K562 (cell line): ENCODE data around the gene WNT11. TPM values are rescaled to one million over a fixed set of nuclear protein-coding genes. Genes with fewer than 3 reads are reported as not detected.

Experiments
- ATAC-seq: fragments of 200-7000 bp; cut with Tn5 transposase; 3 replicates; pipeline ENCODE4 v1.9.1; 2020; ENCODE audit warnings: moderate library complexity
- BruUV-seq: library from RNA; stranded (reverse); fragments of 400-500 nt; replicated peaks from 2 replicates; lab custom pipeline; 2021; lab: Mats Ljungman, UMichigan
- CTCF ChIA-PET: fragments of 300-600 bp; formaldehyde crosslinking; extraction: SDS; loops from one replicate; lab custom pipeline; 2021; ENCODE audit warnings: low intra/inter-chr PET ratio; lab: Yijun Ruan, JAX
- POLR2A ChIA-PET: fragments of 300-600, 350-650 bp; sonication (Branson Sonifier 250); formaldehyde crosslinking; extraction: SDS; loops from one replicate; lab custom pipeline; 2021; ENCODE audit warnings: antibody characterized with exemption, inconsistent platforms; lab: Yijun Ruan, JAX
- DNase-seq, 4 experiments: peaks; one replicate each; pipeline versions ENCODE4 v3.0.0 to v3.0.0-alpha.2; 2011 to 2018; ENCODE audit warnings: low spot score in 3 of 4, mixed read lengths in 3 of 4; ENCODE audit errors: extremely low read depth in 1 of 4
- FAIRE-seq: peaks from 2 replicates; lab custom pipeline; 2011; peaks lifted over from hg19 to GRCh38; lab: Jason Lieb, UNC
- H2AFZ ChIP-seq: 2 replicates; pipeline ENCODE4 v1.6.0; 2011; ENCODE audit warnings: low read depth, low read length, control low read depth, inconsistent platforms
- H3K27ac ChIP-seq: fragments of 200-600 bp; 3 replicates; pipeline ENCODE4 v1.8.0; 2011; ENCODE audit warnings: low read depth, mild to moderate bottlenecking, control low read depth, inconsistent platforms, low read length, moderate library complexity, mixed read lengths; ENCODE audit errors: extremely low read depth
- H3K27me3 ChIP-seq, 2 experiments: fragments of 300-600 bp in 1 of 2; 2 replicates in 1 of 2; 3 replicates in 1 of 2; pipeline versions ENCODE4 v1.6.0 to v1.8.0; 2011; ENCODE audit warnings: inconsistent platforms in 2 of 2, low read length in 2 of 2, mild to moderate bottlenecking in 1 of 2, mixed read lengths in 1 of 2, moderate library complexity in 1 of 2; ENCODE audit not compliant: control insufficient read depth in 2 of 2, insufficient read depth in 2 of 2
- H3K36me3 ChIP-seq: fragments of 300-600 bp; 3 replicates; pipeline ENCODE4 v1.8.0; 2011; ENCODE audit warnings: mild to moderate bottlenecking, low read length, inconsistent platforms; ENCODE audit not compliant: control insufficient read depth, insufficient read depth
- H3K4me1 ChIP-seq, 2 experiments: fragments of 200-600 bp in 1 of 2; replicated peaks in 1 of 2; 2 replicates in 1 of 2; 3 replicates in 1 of 2; pipeline versions ENCODE4 v1.5.1 to v1.8.0; 2011; ENCODE audit warnings: inconsistent platforms in 2 of 2, low read length in 2 of 2, mild to moderate bottlenecking in 1 of 2, mixed read lengths in 1 of 2, moderate library complexity in 1 of 2; ENCODE audit not compliant: control insufficient read depth in 2 of 2, insufficient read depth in 2 of 2
- H3K4me2 ChIP-seq: 2 replicates; pipeline ENCODE4 v1.6.1; 2011; ENCODE audit warnings: low read length, control low read depth, inconsistent platforms, mixed read lengths; ENCODE audit not compliant: insufficient read depth
- H3K4me3 ChIP-seq: fragments of 200-600 bp; sonication (generic), shearing (Covaris generic); 2 replicates; pipeline ENCODE4 v1.5.1; 2016; ENCODE audit warnings: control low read depth, inconsistent platforms
- H3K79me2 ChIP-seq: fragments of 200-600 bp; 3 replicates; pipeline ENCODE4 v1.8.0; 2011; ENCODE audit warnings: low read length, inconsistent platforms; ENCODE audit not compliant: control insufficient read depth, insufficient read depth
- H3K9ac ChIP-seq, 2 experiments: 2 replicates each; pipeline versions ENCODE4 v1.6.0 to v1.6.1; 2011; ENCODE audit warnings: low read depth in 2 of 2, low read length in 2 of 2, control low read depth in 1 of 2, inconsistent platforms in 1 of 2, mild to moderate bottlenecking in 1 of 2, mixed read lengths in 1 of 2; ENCODE audit not compliant: insufficient read depth in 1 of 2
- H3K9me1 ChIP-seq: one replicate; pipeline ENCODE4 v1.6.0; 2011; ENCODE audit warnings: inconsistent platforms, mild to moderate bottlenecking, low read length, moderate library complexity; ENCODE audit not compliant: control insufficient read depth, insufficient read depth
- H3K9me3 ChIP-seq: replicated peaks from 2 replicates; pipeline ENCODE4 v1.5.1; 2011; ENCODE audit warnings: low read depth, low read length, inconsistent platforms; ENCODE audit not compliant: control insufficient read depth, insufficient read depth
- H4K20me1 ChIP-seq: replicated peaks from 2 replicates; pipeline ENCODE4 v1.6.1; 2011; ENCODE audit warnings: low read length, inconsistent platforms, mixed read lengths; ENCODE audit not compliant: control insufficient read depth, insufficient read depth
- ILF3 ChIP-seq: fragments of 450-650 bp; IDR thresholded peaks from 2 replicates; pipeline ENCODE4 v1.6.1; 2018; ENCODE audit warnings: antibody characterized with exemption, mild to moderate bottlenecking, moderate library complexity, borderline replicate concordance
- RBM25 ChIP-seq: fragments of 200-400 bp; formaldehyde crosslinking; IDR thresholded peaks from 2 replicates; pipeline ENCODE4 v1.6.1; 2018; ENCODE audit warnings: low read length, low read depth, moderate library complexity; ENCODE audit not compliant: severe bottlenecking
- SMC3 ChIP-seq: conservative IDR thresholded peaks from 2 replicates; pipeline ENCODE4 v1.6.1; 2011; ENCODE audit warnings: low read depth, low read length, improper control_type of control experiment; ENCODE audit not compliant: insufficient read depth
- ZNF146 ChIP-seq: IDR thresholded peaks from one replicate; pipeline ENCODE4 v1.6.1; 2018; ENCODE audit warnings: missing compliant biosample characterization; ENCODE audit not compliant: unreplicated experiment
- WGBS: fragments of 100-300 bp; shearing (Covaris generic); methylation state at CpG from one replicate; pipeline ENCODE4 v1.1.6; 2016; ENCODE audit warnings: low coverage, mixed read lengths; ENCODE audit not compliant: insufficient coverage; ENCODE audit errors: missing lambda C conversion rate; 5-methylcytosine and 5-hydroxymethylcytosine counted together
- in situ Hi-C: fragments of 300-500 bp; cut with MboI; formaldehyde crosslinking; loops from 4 replicates; pipeline ENCODE4 v1.15.0; 2018; ENCODE audit warnings: inconsistent platforms, mixed read lengths
- intact Hi-C: fragments of 100-400 bp; cut with micrococcal nuclease; formaldehyde crosslinking; loops from 2 replicates; pipeline ENCODE4 v1.14.2; 2022
- polyA plus RNA-seq, 8 experiments: library from polyadenylated mRNA; depleted of rRNA in 4 of 8; stranded (reverse) in 5 of 8; unstranded in 3 of 8; fragments of >200 nt; fragmentation: Nextera tagmentation in 2 of 8; fragmentation: Illumina TruSeq in 1 of 8; extraction: Ambion mirVana in 2 of 8; extraction: Trizol in 1 of 8; gene quantifications; 2 replicates each; pipeline versions ENCODE4 v1.2.1 to v1.2.3, GENCODE V29; 2011 to 2014; ENCODE audit warnings: inconsistent platforms in 1 of 8, missing spikeins in 1 of 8
- total RNA-seq, 7 experiments: library from RNA; depleted of rRNA in 6 of 7; stranded (reverse); fragments of >200 nt in 6 of 7; fragmentation: Illumina TruSeq in 2 of 7; extraction: Trizol in 2 of 7; gene quantifications; 2 replicates each; pipeline versions ENCODE4 v1.2.1 to v1.2.3, GENCODE V29; 2011 to 2021; ENCODE audit warnings: low replicate concordance in 1 of 7
- TF ChIP-seq, protein P1 (sequence below): fragments of 200-800 bp; sonication (Bioruptor generic); IDR thresholded peaks from 2 replicates; pipeline ENCODE4 v1.6.1; 2016; ENCODE audit warnings: missing genetic modification characterization, missing compliant biosample characterization

Gene WNT11
- total and polyA plus RNA-seq, 9 of the 15 experiments (the other 6 are each of a cell fraction or from before 2014, with no cell fraction given): 0.03 to 0.20 (median 0.09) TPM; not detected in 4

- FAIRE-seq: no peak
These were observed 15.1 kb upstream of the WNT11 start for GRCh38 chr11:76221365-76221764.

More at GRCh38 chr11:76221365-76221764, 15.1 kb upstream of the WNT11 start:
- Histone ChIP-seq H3K27me3 (no peaks in the 10 kb centered on the region), H3K9ac (no peak overlapping the region), H4K20me1 (no peaks in the 10 kb centered on the region), H2AFZ (no peak overlapping the region), H3K27ac (no peak overlapping the region), H3K9me1 (no peaks in the 10 kb centered on the region), H3K36me3 (no peaks in the 10 kb centered on the region), H3K4me1 (peaks cover 0 to 19% of the 10 kb centered on the region in 2 experiments; a peak in 2 of 5 replicates), H3K79me2 (no peaks in the 10 kb centered on the region), H3K4me2 (no peak overlapping the region), H3K9me3 (no peaks in the 10 kb centered on the region), H3K4me3 (no peak overlapping the region)
- 13% methylated on average over 3 of the region's 3 CpGs for WGBS
- TF ChIP-seq RBM25: peak; percentile 8
- TF ChIP-seq ILF3: no peak
- TF ChIP-seq ZNF146 (CRISPR knock-in tag): peak; percentile 83
- TF ChIP-seq, protein P1, sequence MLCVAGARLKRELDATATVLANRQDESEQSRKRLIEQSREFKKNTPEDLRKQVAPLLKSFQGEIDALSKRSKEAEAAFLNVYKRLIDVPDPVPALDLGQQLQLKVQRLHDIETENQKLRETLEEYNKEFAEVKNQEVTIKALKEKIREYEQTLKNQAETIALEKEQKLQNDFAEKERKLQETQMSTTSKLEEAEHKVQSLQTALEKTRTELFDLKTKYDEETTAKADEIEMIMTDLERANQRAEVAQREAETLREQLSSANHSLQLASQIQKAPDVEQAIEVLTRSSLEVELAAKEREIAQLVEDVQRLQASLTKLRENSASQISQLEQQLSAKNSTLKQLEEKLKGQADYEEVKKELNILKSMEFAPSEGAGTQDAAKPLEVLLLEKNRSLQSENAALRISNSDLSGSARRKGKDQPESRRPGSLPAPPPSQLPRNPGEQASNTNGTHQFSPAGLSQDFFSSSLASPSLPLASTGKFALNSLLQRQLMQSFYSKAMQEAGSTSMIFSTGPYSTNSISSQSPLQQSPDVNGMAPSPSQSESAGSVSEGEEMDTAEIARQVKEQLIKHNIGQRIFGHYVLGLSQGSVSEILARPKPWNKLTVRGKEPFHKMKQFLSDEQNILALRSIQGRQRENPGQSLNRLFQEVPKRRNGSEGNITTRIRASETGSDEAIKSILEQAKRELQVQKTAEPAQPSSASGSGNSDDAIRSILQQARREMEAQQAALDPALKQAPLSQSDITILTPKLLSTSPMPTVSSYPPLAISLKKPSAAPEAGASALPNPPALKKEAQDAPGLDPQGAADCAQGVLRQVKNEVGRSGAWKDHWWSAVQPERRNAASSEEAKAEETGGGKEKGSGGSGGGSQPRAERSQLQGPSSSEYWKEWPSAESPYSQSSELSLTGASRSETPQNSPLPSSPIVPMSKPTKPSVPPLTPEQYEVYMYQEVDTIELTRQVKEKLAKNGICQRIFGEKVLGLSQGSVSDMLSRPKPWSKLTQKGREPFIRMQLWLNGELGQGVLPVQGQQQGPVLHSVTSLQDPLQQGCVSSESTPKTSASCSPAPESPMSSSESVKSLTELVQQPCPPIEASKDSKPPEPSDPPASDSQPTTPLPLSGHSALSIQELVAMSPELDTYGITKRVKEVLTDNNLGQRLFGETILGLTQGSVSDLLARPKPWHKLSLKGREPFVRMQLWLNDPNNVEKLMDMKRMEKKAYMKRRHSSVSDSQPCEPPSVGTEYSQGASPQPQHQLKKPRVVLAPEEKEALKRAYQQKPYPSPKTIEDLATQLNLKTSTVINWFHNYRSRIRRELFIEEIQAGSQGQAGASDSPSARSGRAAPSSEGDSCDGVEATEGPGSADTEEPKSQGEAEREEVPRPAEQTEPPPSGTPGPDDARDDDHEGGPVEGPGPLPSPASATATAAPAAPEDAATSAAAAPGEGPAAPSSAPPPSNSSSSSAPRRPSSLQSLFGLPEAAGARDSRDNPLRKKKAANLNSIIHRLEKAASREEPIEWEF: no peak
- no peak for TF ChIP-seq SMC3
- intact Hi-C loops: no loop called here
- ChIA-PET POLR2A (interaction anchor here (0.7 to 1.8 kb wide), 2 partner anchors 12 to 185 kb away, joined by 3 to 4 read pairs; no protein-coding TSS in a partner anchor), CTCF (no interaction called here)
- in situ Hi-C loops: no loop called here
- ATAC-seq (no peak), DNase-seq (no peak)
- no TSS peak for BruUV-seq
